Amniotic epithelial cell (primary cell): Measurements from ENCODE around the gene PTDSS2.
"Not testable (repeated sequence)": the region's sequence is repeated elsewhere in the genome, so short reads cannot be mapped to it uniquely, and the experiment has no call there.

Experiments used
- DNase-seq: peaks from one replicate; pipeline ENCODE4 v3.0.0-alpha.2; 2010; ENCODE audit warnings: low read depth

PTDSS2 gene

GRCh38 chr11:449889-450808 lies at the start of gene PTDSS2:
Gene PTDSS2 (plus strand): TSS chr11:450279. CDS start chr11:450456, 177 bp downstream.
- peak; percentile 95 for DNase-seq

- not testable (repeated sequence) for DNase-seq
Measured at GRCh38 chr11:401196-401595, 48.9 kb upstream of the PTDSS2 start.

GRCh38 chr11:403021-403760 lies 46.9 kb upstream of the PTDSS2 start:
- DNase-seq: no peak

- no peak for DNase-seq
Measured at GRCh38 chr11:403761-404431, 46.2 kb upstream of the PTDSS2 start.

- DNase-seq: no peak
Measured at GRCh38 chr11:404551-405264, 45.4 kb upstream of the PTDSS2 start.

GRCh38 chr11:405323-405953 lies 44.6 kb upstream of the PTDSS2 start:
- DNase-seq: no peak

- DNase-seq: no peak
Measured at GRCh38 chr11:405954-406795, 43.9 kb upstream of the PTDSS2 start.

- peak; percentile 74 for DNase-seq
Measured at GRCh38 chr11:406796-407650, 43.1 kb upstream of the PTDSS2 start.

GRCh38 chr11:407651-408123 lies 42.4 kb upstream of the PTDSS2 start:
- no peak for DNase-seq

GRCh38 chr11:408154-409007 lies 41.7 kb upstream of the PTDSS2 start:
- DNase-seq: no peak

- no peak for DNase-seq
Measured at GRCh38 chr11:409008-409599, 41.0 kb upstream of the PTDSS2 start.

GRCh38 chr11:409600-410483 lies 40.2 kb upstream of the PTDSS2 start:
- DNase-seq: no peak

GRCh38 chr11:410711-411110 lies 39.4 kb upstream of the PTDSS2 start:
- not testable (repeated sequence) for DNase-seq

- not testable (repeated sequence) for DNase-seq
Measured at GRCh38 chr11:411520-411919, 38.6 kb upstream of the PTDSS2 start.

- DNase-seq: no peak
Measured at GRCh38 chr11:412641-413119, 37.4 kb upstream of the PTDSS2 start.
